ENCODE measurements around the gene PIK3C2G. TPM values are rescaled to one million over a fixed set of nuclear protein-coding genes. Genes with fewer than 3 reads are reported as not detected.

The PIK3C2G gene
- total RNA-seq, 1 experiment from 2014 or later = not detected

GRCh38 chr12:18696971-18697602, 435.8 kb downstream of the PIK3C2G start:
- H3K27ac ChIP-seq (ENCODE audit: low read length) = no peak overlapping the region
- no peaks in the 10 kb centered on the region for H3K79me2 ChIP-seq (ENCODE audit: low read length)
- no peak overlapping the region for H3K9ac ChIP-seq (ENCODE audit: low read length)
- no peaks in the 10 kb centered on the region for H3K9me3 ChIP-seq (ENCODE audit: low read length)
- no peaks in the 10 kb centered on the region for H3K9me2 ChIP-seq (replicated peaks; ENCODE audit: insufficient read depth, low read length)
- no peak overlapping the region for H3K4me3 ChIP-seq (ENCODE audit: low read length)
- no peak for DNase-seq
- H3K4me2 ChIP-seq (ENCODE audit: low read depth, low read length, poor library complexity, severe bottlenecking) = no peak overlapping the region
- no peaks in the 10 kb centered on the region for H3K4me1 ChIP-seq (ENCODE audit: low read length)
- no peaks in the 10 kb centered on the region for H3K27me3 ChIP-seq (ENCODE audit: low read length)
- H3K36me3 ChIP-seq (ENCODE audit: insufficient read depth, low read length) = no peaks in the 10 kb centered on the region
- H2AFZ ChIP-seq (ENCODE audit: low read length) = no peak overlapping the region
- no peaks in the 10 kb centered on the region for H4K20me1 ChIP-seq (ENCODE audit: insufficient read depth, low read depth, low read length)

Other genes starting within 250 kb of the PIK3C2G start
- not detected in 2 replicates for gene RERGL, start 171.3 kb upstream of the PIK3C2G start, total RNA-seq (2014; rRNA removed; shearing (Covaris generic); ENCODE audit: low replicate concordance)

Data from Karpas-422 (cell line).